T-helper 2 cell treated with Interferon-gamma antibody and Interleukin-4, amounts not matched to agents 5 μg/mL and 100 μg/mL, for 36 hours (primary cell): ENCODE results near the gene CDH15.

Experiments
- DNase-seq: peaks from one replicate; pipeline ENCODE4 v3.0.0; 2021; ENCODE audit warnings: low spot score
- H3K27ac Mint-ChIP-seq: one replicate; pipeline ENCODE4 v1.8.0; 2021; ENCODE audit warnings: mild to moderate bottlenecking, mixed read lengths
- H3K27me3 Mint-ChIP-seq: one replicate; pipeline ENCODE4 v1.8.0; 2021; ENCODE audit warnings: low read depth, mixed read lengths
- H3K36me3 Mint-ChIP-seq: one replicate; pipeline ENCODE4 v1.8.0; 2021; ENCODE audit warnings: low read depth, mixed read lengths
- H3K4me1 Mint-ChIP-seq: one replicate; pipeline ENCODE4 v1.8.0; 2021; ENCODE audit warnings: low read depth, mixed read lengths
- H3K4me3 Mint-ChIP-seq: one replicate; pipeline ENCODE4 v1.8.0; 2022; ENCODE audit warnings: mild to moderate bottlenecking, moderate library complexity, mixed read lengths
- H3K9me3 Mint-ChIP-seq: one replicate; pipeline ENCODE4 v1.8.0; 2021; ENCODE audit warnings: mixed read lengths

The CDH15 gene

GRCh38 chr16:89144681-89145080, 26.9 kb upstream of the CDH15 start:
- peaks cover 10% of the 10 kb centered on the region for H3K9me3 Mint-ChIP-seq
- peaks cover 40% of the 10 kb centered on the region for H3K36me3 Mint-ChIP-seq
- H3K27me3 Mint-ChIP-seq, result no peaks in the 10 kb centered on the region
- no peak for DNase-seq
- no peak overlapping the region for H3K4me3 Mint-ChIP-seq
- no peaks in the 10 kb centered on the region for H3K4me1 Mint-ChIP-seq
- no peak overlapping the region for H3K27ac Mint-ChIP-seq

GRCh38 chr16:89145406-89146161, 26.0 kb upstream of the CDH15 start:
- peaks cover 47% of the 10 kb centered on the region for H3K36me3 Mint-ChIP-seq
- no peak overlapping the region for H3K4me3 Mint-ChIP-seq

GRCh38 chr16:89146211-89147005, 25.1 kb upstream of the CDH15 start:
- Mint-ChIP-seq H3K4me3 (no peak overlapping the region), H3K27ac (peak overlapping the region; percentile 17), H3K36me3 (peaks cover 55% of the 10 kb centered on the region), H3K27me3 (no peaks in the 10 kb centered on the region), H3K9me3 (peaks cover 10% of the 10 kb centered on the region), H3K4me1 (no peaks in the 10 kb centered on the region)
- no peak for DNase-seq

More at GRCh38 chr16:89145406-89146161, 26.0 kb upstream of the CDH15 start:
- Mint-ChIP-seq H3K4me1 (no peaks in the 10 kb centered on the region), H3K9me3 (peaks cover 10% of the 10 kb centered on the region), H3K27ac (no peak overlapping the region), H3K27me3 (no peaks in the 10 kb centered on the region)
- DNase-seq, result no peak

GRCh38 chr16:89147085-89147817, 24.3 kb upstream of the CDH15 start:
- Mint-ChIP-seq H3K9me3 (peaks cover 10% of the 10 kb centered on the region), H3K4me3 (no peak overlapping the region), H3K36me3 (peaks cover 57% of the 10 kb centered on the region), H3K4me1 (no peaks in the 10 kb centered on the region), H3K27me3 (no peaks in the 10 kb centered on the region), H3K27ac (no peak overlapping the region)
- no peak for DNase-seq

- H3K27me3 Mint-ChIP-seq, result no peaks in the 10 kb centered on the region
- H3K36me3 Mint-ChIP-seq, result peaks cover 53% of the 10 kb centered on the region
- H3K9me3 Mint-ChIP-seq, result peaks cover 10% of the 10 kb centered on the region
- no peak overlapping the region for H3K27ac Mint-ChIP-seq
- H3K4me3 Mint-ChIP-seq, result no peak overlapping the region
- no peak for DNase-seq
- no peaks in the 10 kb centered on the region for H3K4me1 Mint-ChIP-seq
Measured at GRCh38 chr16:89149386-89149785, 22.2 kb upstream of the CDH15 start.

GRCh38 chr16:89150090-89150835, 21.3 kb upstream of the CDH15 start:
- Mint-ChIP-seq H3K27me3 (no peaks in the 10 kb centered on the region), H3K4me1 (no peaks in the 10 kb centered on the region), H3K4me3 (no peak overlapping the region), H3K36me3 (peaks cover 53% of the 10 kb centered on the region), H3K9me3 (peaks cover 10% of the 10 kb centered on the region), H3K27ac (no peak overlapping the region)
- no peak for DNase-seq

- no peak for DNase-seq
- H3K4me1 Mint-ChIP-seq, result no peaks in the 10 kb centered on the region
- H3K27ac Mint-ChIP-seq, result peak overlapping the region; percentile 8
- peaks cover 50% of the 10 kb centered on the region for H3K36me3 Mint-ChIP-seq
- H3K4me3 Mint-ChIP-seq, result no peak overlapping the region
- no peaks in the 10 kb centered on the region for H3K27me3 Mint-ChIP-seq
- peaks cover 10% of the 10 kb centered on the region for H3K9me3 Mint-ChIP-seq
Measured at GRCh38 chr16:89150981-89151380, 20.6 kb upstream of the CDH15 start.

GRCh38 chr16:89152831-89153700, 18.5 kb upstream of the CDH15 start:
- DNase-seq, result no peak
- Mint-ChIP-seq H3K27ac (no peak overlapping the region), H3K36me3 (peaks cover 35% of the 10 kb centered on the region), H3K27me3 (no peaks in the 10 kb centered on the region), H3K4me1 (no peaks in the 10 kb centered on the region), H3K9me3 (peaks cover 16% of the 10 kb centered on the region), H3K4me3 (no peak overlapping the region)

- H3K4me1 Mint-ChIP-seq, result no peaks in the 10 kb centered on the region
- peaks cover 27% of the 10 kb centered on the region for H3K36me3 Mint-ChIP-seq
- no peaks in the 10 kb centered on the region for H3K27me3 Mint-ChIP-seq
- H3K27ac Mint-ChIP-seq, result no peak overlapping the region
- no peak for DNase-seq
- H3K9me3 Mint-ChIP-seq, result peaks cover 17% of the 10 kb centered on the region
- H3K4me3 Mint-ChIP-seq, result no peak overlapping the region
Measured at GRCh38 chr16:89153848-89154271, 17.7 kb upstream of the CDH15 start.

GRCh38 chr16:89154390-89155183, 17.0 kb upstream of the CDH15 start:
- Mint-ChIP-seq H3K9me3 (peaks cover 10% of the 10 kb centered on the region), H3K27me3 (no peaks in the 10 kb centered on the region), H3K36me3 (peaks cover 20% of the 10 kb centered on the region), H3K4me1 (no peaks in the 10 kb centered on the region), H3K4me3 (no peak overlapping the region), H3K27ac (no peak overlapping the region)
- DNase-seq, result no peak

GRCh38 chr16:89155184-89155679, 16.3 kb upstream of the CDH15 start:
- DNase-seq, result no peak
- Mint-ChIP-seq H3K4me3 (no peak overlapping the region), H3K36me3 (peaks cover 14% of the 10 kb centered on the region), H3K9me3 (peaks cover 9% of the 10 kb centered on the region), H3K27ac (no peak overlapping the region), H3K27me3 (no peaks in the 10 kb centered on the region), H3K4me1 (no peaks in the 10 kb centered on the region)
